Eye (tissue), 1 donor: ENCODE results near the gene HCST.
A peak's percentile ranks its signal among the peaks of the same experiment; 100 is the strongest.

Source experiments
- DNase-seq: peaks from one replicate; pipeline ENCODE4 v3.0.0-alpha.2; 2015

HCST gene, protein sequence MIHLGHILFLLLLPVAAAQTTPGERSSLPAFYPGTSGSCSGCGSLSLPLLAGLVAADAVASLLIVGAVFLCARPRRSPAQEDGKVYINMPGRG

DNA sequence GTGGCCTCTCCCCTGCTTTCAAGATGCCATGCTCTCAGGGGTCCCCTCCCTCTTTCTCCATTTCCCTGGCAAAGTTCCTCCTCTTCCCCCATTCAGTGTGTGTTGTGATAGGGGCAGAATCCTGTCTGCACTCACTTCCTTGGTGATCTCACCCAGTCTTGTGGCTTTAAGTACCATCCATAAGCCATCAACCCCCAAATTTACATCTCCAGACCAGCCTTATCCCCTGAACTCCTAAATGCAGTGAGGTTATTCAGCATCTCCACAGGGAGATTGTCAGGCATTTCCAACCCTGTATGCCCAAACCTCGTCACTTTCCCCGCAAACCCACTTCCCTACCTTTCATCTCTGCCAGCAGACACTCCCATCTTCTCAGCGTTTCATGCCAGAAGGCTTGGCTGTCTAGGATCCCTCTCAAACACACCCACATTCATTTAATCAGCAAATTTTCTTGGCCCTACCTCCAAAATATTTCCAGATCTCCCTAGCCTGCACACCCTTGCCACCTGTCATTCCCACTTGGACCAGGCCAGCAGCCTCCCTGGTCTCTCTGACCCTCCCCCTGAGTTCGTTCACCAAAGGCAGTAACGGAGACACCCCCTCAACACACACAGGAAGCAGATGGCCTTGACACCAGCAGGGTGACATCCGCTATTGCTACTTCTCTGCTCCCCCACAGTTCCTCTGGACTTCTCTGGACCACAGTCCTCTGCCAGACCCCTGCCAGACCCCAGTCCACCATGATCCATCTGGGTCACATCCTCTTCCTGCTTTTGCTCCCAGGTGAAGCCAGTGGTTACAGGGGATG, at the start of gene HCST:
Gene HCST, plus strand, starts transcription at position 676 of the 808 bp plus-strand sequence. Its CDS starts 65 bp downstream, at position 741.
- no peak for DNase-seq

DNA sequence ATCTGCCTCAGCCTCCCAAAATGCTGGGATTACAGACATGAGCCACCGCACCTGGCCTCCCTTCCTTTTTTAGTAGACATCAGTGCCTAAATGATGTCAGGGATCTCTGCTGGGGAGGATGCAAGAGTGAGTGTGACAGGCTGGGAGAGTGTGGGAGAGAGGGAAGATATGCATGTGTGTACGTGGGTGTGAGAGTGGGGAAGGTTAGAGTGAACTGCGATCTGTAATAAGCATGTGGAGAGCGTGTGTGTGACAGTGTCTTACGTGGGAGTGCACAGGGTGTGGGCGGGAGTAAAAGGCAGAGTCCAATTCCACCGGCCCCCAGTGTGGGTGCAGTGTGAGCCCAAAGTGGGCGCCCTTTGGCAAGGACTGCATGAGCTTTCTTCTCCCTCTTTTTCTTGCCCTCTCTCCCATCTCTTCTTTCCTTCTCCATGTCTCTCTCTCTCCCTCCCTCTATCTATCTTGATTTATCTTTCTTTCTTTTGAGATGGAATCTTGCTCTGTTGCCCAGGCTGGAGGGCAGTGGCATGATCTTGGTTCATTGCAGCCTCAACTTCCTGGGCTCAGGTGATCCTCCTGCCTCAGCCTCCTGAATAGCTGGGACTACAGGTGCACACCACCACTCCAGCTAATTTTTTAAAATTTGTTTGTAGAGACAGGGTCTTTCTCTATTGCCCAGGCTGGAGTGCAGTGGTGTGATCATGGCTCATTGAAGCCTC, 49.1 kb upstream of the HCST start:
- DNase-seq = no peak

DNA sequence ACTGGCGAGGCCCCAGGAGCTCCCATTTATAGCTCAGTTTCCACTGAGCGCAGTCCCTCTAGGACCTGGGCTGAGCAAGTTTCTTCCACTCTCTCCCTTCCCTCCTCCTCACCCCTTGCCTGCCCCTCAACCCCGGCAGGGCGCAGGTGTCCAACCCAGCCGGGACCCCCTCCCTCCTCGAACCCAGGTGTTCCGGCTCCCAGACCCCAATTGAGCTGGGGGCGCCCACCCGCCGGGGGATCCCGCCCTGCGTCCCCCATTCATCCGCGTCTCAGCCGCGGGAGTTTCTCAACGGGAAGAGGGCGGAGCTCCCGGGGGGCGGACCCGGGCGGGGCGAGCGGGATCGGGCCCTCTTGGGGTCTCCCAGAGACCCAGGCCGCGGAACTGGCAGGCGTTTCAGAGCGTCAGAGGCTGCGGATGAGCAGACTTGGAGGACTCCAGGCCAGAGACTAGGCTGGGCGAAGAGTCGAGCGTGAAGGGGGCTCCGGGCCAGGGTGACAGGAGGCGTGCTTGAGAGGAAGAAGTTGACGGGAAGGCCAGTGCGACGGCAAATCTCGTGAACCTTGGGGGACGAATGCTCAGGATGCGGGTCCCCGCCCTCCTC, 45.7 kb upstream of the HCST start, which contains the start of gene KIRREL2:
Gene KIRREL2, plus strand, starts transcription at position 366 of the 604 bp plus-strand sequence. Its CDS starts 209 bp downstream, at position 575.
- peak; percentile 89 for DNase-seq

DNA sequence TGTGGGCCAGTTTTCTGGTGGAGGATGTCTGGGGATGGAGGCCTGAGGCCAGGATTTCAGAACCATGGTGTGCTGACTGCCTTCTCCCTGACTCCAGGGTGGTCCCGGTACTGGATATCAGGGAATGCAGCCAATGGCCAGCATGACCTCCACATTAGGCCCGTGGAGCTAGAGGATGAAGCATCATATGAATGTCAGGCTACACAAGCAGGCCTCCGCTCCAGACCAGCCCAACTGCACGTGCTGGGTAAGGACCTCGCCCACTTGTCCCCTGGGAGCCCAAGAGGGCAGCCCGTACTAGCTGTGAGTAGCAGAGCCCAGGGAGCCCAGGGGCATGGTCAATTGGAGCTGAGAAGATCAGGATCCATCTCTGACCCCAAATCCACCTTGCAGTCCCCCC, 44.0 kb upstream of the HCST start:
- no peak for DNase-seq

DNA sequence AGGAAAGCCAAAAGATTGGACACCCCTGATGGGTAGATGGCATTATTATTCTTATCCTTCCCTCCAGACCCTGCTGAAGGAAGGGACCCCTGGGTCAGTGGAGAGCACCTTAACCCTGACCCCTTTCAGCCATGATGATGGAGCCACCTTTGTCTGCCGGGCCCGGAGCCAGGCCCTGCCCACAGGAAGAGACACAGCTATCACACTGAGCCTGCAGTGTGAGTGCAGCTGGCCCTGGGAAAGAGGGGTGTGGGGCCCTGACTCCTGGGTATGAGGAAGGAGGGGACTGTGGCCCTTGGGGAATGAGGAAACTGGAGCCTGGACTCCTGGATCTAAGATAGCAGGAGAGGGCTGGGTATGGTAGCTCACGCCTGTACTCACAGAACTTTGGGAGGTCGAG, 42.9 kb upstream of the HCST start:
- DNase-seq = no peak

DNA sequence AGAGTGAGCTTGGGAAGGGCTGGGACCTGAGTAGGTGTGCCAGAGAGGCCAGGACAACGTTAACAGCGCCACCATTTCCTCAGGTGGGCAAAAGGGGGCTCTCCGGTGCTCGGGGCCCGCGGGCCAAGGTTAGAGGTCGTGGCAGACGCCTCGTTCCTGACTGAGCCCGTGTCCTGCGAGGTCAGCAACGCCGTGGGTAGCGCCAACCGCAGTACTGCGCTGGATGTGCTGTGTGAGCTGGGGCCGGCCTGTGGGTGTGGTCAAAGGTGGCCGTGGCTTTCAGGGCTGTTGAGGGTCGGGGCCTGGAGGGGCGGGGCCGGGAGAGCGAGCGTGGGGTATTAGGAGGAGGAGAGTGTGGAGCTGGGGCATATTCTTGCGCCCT, 41.9 kb upstream of the HCST start:
- DNase-seq = no peak

DNA sequence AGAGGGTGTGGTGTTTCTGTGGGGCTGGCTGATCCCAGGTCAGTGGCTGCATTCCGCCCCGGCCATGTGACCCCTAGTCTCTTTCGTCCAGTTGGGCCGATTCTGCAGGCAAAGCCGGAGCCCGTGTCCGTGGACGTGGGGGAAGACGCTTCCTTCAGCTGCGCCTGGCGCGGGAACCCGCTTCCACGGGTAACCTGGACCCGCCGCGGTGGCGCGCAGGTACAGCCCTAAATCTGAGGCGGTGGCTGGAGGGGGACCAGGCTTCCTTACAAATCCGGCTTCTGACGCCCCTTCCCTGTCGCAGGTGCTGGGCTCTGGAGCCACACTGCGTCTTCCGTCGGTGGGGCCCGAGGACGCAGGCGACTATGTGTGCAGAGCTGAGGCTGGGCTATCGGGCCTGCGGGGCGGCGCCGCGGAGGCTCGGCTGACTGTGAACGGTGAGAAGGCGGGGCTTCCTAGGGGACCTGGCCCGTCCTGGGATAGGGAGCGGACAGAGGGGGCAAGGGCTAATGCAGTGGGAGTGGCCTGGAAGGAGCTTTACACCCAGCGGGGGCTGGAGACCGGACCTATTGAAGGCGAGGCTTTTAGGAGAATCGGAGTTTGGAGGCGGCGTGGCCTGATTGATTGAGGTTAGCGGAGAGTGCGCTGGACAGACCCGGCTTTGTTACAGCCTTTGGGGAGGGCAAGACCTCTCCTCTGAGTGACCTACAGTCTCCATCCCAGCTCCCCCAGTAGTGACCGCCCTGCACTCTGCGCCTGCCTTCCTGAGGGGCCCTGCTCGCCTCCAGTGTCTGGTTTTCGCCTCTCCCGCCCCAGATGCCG, 41.3 kb upstream of the HCST start:
- DNase-seq = peak; percentile 68

DNA sequence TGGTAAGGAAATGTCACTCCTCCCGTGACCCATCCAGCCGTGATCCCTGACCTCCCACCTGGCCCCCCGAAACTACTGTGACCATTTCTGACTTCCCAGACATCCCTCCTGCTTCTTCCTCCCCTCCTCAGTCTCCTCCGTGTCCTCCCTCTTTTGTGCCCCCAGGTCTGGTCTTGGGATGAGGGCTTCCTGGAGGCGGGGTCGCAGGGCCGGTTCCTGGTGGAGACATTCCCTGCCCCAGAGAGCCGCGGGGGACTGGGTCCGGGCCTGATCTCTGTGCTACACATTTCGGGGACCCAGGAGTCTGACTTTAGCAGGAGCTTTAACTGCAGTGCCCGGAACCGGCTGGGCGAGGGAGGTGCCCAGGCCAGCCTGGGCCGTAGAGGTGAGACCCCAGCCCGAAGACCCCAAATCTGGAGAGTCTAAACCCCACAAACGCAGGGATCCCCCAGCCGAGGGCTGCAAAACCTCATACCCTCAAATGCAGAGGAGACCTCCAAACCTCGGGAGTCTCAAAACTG, 40.6 kb upstream of the HCST start:
- no peak for DNase-seq

DNA sequence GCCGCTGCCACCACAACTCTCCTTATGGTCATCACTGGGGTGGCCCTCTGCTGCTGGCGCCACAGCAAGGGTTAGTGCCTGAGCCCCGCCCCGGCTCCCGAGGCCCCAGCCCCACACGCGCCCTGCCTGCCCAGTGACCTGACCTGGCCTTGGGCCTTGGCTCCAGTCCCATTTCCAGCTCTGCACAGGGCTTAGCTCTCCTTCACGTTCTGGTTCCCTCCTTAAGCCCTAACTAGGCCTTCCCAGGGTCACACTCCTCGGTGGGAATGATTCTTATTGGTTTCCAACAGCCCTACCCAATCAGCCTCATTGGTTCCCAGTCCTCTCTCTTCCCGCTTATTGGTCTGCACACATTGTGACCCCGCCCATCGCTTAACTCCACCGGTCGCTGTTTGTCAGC, 39.8 kb upstream of the HCST start:
- no peak for DNase-seq

DNA sequence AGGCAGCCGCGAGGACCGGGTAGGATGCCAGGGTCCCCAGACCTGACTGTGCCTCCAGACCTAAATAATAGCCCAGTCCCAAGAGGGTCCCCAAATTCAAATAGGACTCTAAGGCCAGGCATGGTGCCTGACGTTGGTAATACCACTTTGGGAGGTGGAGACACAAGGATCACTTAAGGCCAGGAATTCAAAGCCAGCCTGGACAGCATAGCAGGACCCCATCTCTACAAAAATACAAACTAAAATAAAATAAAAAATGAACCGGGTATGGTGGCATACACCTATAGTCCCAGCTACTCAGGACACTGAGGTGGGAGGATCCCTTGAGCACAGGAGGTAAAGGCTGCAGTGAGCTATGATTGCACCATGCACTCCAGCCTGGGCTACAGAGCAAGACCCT, 39.3 kb upstream of the HCST start:
- no peak for DNase-seq

DNA sequence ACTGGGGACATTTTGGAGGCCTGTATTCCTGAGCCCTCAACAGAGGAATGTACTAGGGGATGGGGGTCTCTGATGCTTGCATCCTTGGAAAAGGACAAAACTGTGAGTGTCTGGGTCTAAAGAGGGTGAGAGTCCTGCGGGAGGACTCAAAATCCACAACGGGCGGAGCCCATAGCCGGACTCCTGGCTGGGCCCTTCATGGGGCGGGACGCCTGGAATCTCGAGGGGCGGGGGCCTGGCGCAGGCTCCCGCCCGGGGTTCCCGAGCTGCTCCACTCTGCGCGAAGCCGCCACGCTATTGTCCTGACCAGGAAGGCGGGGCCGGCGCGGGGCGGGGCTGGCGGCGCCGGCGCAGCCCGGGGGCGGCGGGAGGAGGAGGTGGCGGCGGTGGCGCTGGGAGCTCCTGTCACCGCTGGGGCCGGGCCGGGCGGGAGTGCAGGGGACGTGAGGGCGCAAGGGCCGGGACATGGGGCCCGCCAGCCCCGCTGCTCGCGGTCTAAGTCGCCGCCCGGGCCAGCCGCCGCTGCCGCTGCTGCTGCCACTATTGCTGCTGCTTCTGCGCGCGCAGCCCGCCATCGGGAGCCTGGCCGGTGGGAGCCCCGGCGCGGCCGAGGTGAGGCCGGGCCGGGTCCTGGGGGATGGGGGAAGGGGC, 34.0 kb upstream of the HCST start, which contains the start of gene APLP1:
Gene APLP1, plus strand, starts transcription at position 403 of the 651 bp plus-strand sequence. Its CDS starts 63 bp downstream, at position 466.
- peak; percentile 91 for DNase-seq

DNA sequence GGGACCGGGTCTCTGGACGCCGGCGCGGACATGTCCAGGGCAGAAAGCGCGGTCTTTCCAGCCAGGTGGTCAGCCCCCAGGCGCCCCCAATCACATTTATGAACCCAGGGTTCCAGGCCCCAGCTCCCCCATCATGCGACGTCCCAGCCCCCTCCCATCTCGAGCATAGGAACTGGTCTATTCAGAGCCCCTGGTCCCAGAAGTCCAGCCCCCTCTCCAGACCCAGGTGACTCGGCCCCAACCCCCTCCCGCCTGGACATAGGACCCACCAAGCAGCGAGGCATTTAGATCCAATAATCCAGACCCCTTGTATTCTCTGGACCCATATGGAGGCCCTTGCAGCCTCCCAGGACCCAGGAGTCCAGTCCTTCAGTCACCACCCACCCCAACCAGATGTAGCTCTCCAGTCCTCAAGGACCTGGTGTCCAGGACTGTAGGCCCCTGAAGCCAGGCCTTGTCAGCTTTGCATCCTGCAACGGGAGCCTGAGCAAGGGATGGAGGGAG, 33.5 kb upstream of the HCST start:
- no peak for DNase-seq

DNA sequence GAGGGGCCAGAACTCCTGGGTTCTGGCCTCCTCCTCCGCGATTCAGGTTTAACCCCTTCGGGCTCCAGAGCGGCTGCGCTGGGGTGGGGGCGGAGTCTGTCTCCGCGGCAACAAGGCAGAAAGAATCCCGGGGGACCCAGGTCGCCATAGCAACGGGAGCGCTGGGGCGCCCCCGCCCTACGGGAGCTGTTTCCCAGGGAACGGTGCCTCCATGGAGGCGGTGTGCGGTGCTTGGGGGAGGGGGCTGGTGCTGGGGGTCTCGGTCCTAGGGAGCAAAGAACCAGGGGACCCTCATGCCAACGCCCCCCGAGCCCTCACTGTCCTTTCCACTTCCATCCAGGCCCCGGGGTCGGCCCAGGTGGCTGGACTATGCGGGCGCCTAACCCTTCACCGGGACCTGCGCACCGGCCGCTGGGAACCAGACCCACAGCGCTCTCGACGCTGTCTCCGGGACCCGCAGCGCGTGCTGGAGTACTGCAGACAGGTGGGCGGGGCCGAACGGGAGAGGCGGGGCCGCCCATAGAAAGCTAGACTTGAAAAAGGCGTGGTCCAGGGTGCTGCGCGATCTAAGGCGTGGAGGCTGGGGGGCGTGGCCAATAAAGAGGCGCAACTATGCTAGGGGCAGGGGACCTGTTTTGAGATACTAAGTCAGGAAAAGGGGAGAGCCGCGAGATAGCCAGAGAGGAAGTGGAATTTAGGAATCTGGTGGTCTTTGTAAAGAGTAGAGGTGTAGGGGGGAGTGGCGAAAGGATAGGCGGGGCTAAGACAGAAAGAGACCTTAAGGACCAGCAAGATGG, 32.8 kb upstream of the HCST start:
- DNase-seq = peak; percentile 95

DNA sequence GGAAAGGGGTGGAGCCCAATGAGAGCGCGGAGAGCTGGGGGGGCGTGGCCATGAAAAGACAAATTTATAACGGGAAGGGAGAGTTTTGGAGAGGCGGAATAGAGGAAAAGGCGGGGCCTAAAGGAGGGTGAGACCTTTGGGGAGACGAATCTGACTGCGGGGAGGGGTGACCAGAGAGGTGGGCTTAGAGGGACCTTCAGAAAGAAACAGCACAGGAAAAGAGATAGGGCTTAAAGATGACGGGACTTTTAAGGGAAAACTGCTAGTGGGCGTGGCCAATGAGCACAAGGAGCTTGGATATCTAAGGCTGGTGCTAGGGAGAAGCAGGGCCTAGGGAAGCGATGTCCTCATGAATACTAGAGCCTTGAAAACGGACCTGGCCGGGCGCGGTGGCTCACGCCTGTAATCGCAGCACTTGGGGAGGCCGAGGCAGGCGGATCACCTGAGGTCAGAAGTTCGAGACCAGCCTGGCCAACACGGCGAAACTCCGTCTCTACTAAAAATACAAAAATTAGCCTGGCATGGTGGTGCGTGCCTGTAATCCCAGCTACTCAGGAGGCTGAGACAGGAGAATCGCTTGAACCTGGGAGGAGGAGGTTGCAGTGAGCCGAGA, 32.1 kb upstream of the HCST start:
- peak; percentile 45 for DNase-seq

DNA sequence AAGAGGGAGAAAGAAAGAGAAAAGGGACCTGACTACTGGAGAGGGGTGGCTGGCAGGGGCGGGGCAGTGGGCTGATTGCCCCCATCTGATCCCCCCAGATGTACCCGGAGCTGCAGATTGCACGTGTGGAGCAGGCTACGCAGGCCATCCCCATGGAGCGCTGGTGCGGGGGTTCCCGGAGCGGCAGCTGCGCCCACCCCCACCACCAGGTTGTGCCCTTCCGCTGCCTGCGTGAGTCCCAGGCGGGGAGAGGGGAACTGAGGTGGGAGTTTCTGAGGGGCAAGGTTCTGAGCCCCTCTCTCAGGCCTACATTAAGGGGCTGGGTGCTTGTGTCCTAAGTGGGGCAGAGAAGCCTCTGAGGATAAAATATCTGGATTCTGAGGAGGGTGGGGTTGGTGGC, 31.5 kb upstream of the HCST start:
- DNase-seq = no peak

DNA sequence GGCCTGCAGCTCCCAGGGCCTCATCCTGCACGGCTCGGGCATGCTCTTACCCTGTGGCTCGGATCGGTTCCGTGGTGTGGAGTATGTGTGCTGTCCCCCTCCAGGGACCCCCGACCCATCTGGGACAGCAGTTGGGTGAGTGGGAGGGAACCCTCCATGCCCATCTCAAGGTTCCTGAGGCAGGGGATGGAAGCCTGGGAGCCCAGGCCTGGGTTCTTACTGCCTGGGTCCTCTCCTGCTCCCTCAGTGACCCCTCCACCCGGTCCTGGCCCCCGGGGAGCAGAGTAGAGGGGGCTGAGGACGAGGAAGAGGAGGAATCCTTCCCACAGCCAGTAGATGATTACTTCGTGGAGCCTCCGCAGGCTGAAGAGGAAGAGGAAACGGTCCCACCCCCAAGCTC, 30.7 kb upstream of the HCST start:
- no peak for DNase-seq

DNA sequence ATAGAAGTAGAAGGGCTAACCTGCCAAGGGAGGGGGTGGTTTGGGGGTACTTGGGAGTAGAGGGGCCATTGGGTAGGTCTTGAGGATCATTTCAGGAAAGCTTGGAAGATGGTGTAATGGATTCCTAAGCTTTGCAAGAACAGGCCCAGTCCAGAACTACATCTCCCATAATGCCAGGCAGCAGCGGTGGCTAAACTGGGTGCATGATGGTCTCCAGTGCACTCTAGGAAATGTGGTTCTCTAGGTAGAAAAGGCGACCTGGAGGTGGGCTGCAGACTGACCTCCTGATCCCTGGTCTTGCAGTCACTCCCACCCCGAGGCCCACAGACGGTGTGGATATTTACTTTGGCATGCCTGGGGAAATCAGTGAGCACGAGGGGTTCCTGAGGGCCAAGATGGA, 30.1 kb upstream of the HCST start:
- no peak for DNase-seq

DNA sequence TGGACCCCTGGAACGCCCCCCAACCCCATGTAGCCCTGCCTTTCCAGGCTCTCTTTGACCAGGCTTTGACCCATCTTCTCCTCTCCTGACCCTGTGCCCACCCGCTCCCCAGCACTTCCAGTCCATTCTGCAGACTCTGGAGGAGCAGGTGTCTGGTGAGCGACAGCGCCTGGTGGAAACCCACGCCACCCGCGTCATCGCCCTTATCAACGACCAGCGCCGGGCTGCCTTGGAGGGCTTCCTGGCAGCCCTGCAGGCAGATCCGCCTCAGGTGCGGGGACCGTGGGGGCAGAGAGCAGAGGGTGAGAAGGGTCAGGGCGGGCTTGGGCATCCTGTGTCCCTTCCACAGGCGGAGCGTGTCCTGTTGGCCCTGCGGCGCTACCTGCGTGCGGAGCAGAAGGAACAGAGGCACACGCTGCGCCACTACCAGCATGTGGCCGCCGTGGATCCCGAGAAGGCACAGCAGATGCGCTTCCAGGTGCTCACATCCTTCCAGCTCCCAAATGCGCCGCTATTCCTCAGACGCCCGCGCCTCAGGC, 27.9 kb upstream of the HCST start:
- DNase-seq = no peak

DNA sequence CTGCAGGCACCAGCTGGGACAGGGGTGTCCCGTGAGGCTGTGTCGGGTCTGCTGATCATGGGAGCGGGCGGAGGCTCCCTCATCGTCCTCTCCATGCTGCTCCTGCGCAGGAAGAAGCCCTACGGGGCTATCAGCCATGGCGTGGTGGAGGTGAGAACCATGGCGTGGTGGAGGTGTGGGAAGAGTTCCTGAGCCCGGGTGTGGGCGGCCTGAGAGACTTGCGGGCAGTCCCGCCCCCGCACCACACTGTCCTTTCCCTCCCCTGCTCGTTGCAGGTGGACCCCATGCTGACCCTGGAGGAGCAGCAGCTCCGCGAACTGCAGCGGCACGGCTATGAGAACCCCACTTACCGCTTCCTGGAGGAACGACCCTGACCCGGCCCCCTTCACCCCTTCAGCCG, 23.3 kb upstream of the HCST start:
- DNase-seq = no peak

DNA sequence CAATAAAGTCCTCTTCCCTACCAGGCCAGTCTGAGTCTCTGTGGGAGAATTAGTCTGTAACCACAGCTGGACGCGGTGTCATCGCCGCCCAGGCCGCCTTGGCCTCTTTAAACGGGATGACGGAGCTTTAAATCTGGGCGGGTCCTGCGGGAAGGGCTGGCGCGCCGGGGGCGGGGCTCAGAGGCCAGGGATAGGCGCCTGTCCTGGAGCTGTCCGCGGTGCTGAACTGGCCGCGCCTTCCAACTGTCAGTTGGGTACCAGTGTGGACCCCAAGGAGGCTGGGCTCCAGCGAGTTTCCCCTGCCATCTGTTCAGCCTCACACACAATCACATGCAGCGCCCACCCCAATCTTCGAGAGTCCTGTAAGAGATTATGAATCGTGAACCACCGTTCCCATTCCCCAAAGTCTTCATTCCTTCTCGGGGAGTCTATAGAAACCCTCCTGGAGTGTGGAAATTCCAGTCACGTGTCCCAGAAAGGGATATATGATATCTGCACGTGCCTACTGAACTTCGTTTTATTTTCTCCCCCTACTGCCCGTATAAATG, 22.5 kb upstream of the HCST start:
- DNase-seq = peak; percentile 93
